Smooth muscle cell (in vitro differentiated cells): ENCODE measurements around the gene FAM228A. TPM values are rescaled to one million over a fixed set of nuclear protein-coding genes. Genes with fewer than 3 reads are reported as not detected.
"Not testable (repeated sequence)": the region's sequence is repeated elsewhere in the genome, so short reads cannot be mapped to it uniquely, and the experiment has no call there.

ENCODE experiments used
- DNase-seq: peaks from one replicate; lab custom pipeline; 2025; ENCODE audit not compliant: unreplicated experiment; lab: John Stamatoyannopoulos, UW
- H2AFZ ChIP-seq: fragments of 200-600 bp; sonication (generic); 2 replicates; pipeline ENCODE4 v1.6.0; 2016; ENCODE audit warnings: antibody characterized with exemption, low read depth, mild to moderate bottlenecking
- H3F3A ChIP-seq: fragments of 200-600 bp; sonication (generic); 2 replicates; pipeline ENCODE4 v1.6.0; 2017; ENCODE audit warnings: antibody characterized with exemption, low read depth
- H3K27ac ChIP-seq: fragments of 200-600 bp; sonication (generic); 2 replicates; pipeline ENCODE4 v1.5.1; 2016; ENCODE audit warnings: low read depth, mild to moderate bottlenecking
- H3K27me3 ChIP-seq: fragments of 200-600 bp; sonication (generic); 2 replicates; pipeline ENCODE4 v1.6.1; 2016; ENCODE audit warnings: low read depth, mild to moderate bottlenecking
- H3K36me3 ChIP-seq: fragments of 200-600 bp; sonication (generic); 2 replicates; pipeline ENCODE4 v1.5.1; 2016; ENCODE audit warnings: low read depth
- H3K4me1 ChIP-seq: fragments of 200-600 bp; sonication (generic); 2 replicates; pipeline ENCODE4 v1.5.1; 2016; ENCODE audit warnings: low read depth
- H3K4me2 ChIP-seq: fragments of 200-600 bp; sonication (generic); 2 replicates; pipeline ENCODE4 v1.6.0; 2016; ENCODE audit warnings: mild to moderate bottlenecking
- H3K4me3 ChIP-seq: fragments of 200-600 bp; sonication (generic); 2 replicates; pipeline ENCODE4 v1.5.1; 2016; ENCODE audit warnings: mild to moderate bottlenecking
- H3K79me2 ChIP-seq: fragments of 200-600 bp; sonication (generic); 2 replicates; pipeline ENCODE4 v1.6.0; 2016; ENCODE audit warnings: low read depth, mild to moderate bottlenecking
- H3K9ac ChIP-seq: fragments of 200-600 bp; sonication (generic); 2 replicates; pipeline ENCODE4 v1.6.0; 2016; ENCODE audit warnings: low read depth
- H3K9me3 ChIP-seq: fragments of 200-600 bp; sonication (generic); replicated peaks from 2 replicates; pipeline ENCODE4 v1.5.1; 2016; ENCODE audit warnings: low read depth
- H4K20me1 ChIP-seq: fragments of 200-600 bp; sonication (generic); 2 replicates; pipeline ENCODE4 v1.6.0; 2016; ENCODE audit warnings: low read depth
- CTCF ChIP-seq: fragments of 200-600 bp; sonication (generic); IDR thresholded peaks from 2 replicates; pipeline ENCODE4 v1.5.1; 2017; ENCODE audit warnings: borderline replicate concordance, mild to moderate bottlenecking, antibody characterized with exemption; ENCODE audit not compliant: insufficient read depth, poor library complexity, severe bottlenecking
- WGBS: methylation state at CpG from one replicate; pipeline ENCODE4 v1.1.7; 2016; ENCODE audit warnings: low lambda C conversion rate; 5-methylcytosine and 5-hydroxymethylcytosine counted together
- polyA plus RNA-seq: library from polyadenylated mRNA; unstranded; fragments of >200 nt; fragmentation: Nextera tagmentation; extraction: Ambion mirVana; gene quantifications from 2 replicates; pipeline ENCODE4 v1.2.1, GENCODE V29; 2016
- total RNA-seq: library from RNA; depleted of rRNA; stranded (reverse); fragments of >200 nt; gene quantifications from 2 replicates; pipeline ENCODE4 v1.2.3, GENCODE V29; 2014

FAM228A gene
- total and polyA plus RNA-seq, 2 experiments from 2014 or later: 0.57 TPM; not detected in 1

DNA sequence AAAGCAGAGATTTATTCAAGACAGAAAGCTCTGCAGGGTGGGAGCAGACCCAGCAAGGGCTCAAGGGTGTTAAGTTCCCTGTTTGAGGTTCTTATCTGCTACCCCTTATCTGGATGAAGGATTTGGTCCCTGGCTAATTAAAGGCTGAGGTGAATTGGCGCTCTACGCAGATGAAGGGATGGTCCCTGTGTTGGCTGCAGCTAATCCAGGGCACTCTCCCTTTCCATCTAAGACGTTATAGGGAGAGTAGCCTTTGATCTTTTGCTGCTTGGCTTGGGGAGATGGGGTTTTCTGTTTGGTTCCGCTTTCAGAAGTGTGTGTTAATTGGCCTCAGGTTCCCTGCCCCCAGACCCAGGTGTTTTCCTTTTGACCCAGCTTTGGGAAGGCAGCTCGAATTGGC, 17.0 kb downstream of the FAM228A start:
- 49% methylated on average over 5 of the region's 5 CpGs for WGBS
- Histone ChIP-seq H4K20me1 (no peaks in the 10 kb centered on the region), H3K4me2 (no peak overlapping the region), H3K79me2 (no peaks in the 10 kb centered on the region), H3K9ac (no peak overlapping the region), H3K36me3 (no peaks in the 10 kb centered on the region), H3F3A (no peaks in the 10 kb centered on the region), H2AFZ (no peak overlapping the region), H3K27ac (no peak overlapping the region), H3K4me3 (no peak overlapping the region), H3K27me3 (no peaks in the 10 kb centered on the region), H3K4me1 (no peaks in the 10 kb centered on the region), H3K9me3 (no peaks in the 10 kb centered on the region)
- no peak for TF ChIP-seq CTCF
- no peak for DNase-seq

GRCh38 chr2:24197213-24197612, 22.4 kb downstream of the FAM228A start:
- not testable (repeated sequence) for H3F3A ChIP-seq, H3K27ac ChIP-seq, H3K4me3 ChIP-seq, H3K9me3 ChIP-seq, H3K4me1 ChIP-seq, H2AFZ ChIP-seq, H3K4me2 ChIP-seq, H3K9ac ChIP-seq, H3K27me3 ChIP-seq, H3K36me3 ChIP-seq, H3K79me2 ChIP-seq, H4K20me1 ChIP-seq, DNase-seq
- WGBS: 86% methylated on average over 1 of the region's 1 CpG

DNA sequence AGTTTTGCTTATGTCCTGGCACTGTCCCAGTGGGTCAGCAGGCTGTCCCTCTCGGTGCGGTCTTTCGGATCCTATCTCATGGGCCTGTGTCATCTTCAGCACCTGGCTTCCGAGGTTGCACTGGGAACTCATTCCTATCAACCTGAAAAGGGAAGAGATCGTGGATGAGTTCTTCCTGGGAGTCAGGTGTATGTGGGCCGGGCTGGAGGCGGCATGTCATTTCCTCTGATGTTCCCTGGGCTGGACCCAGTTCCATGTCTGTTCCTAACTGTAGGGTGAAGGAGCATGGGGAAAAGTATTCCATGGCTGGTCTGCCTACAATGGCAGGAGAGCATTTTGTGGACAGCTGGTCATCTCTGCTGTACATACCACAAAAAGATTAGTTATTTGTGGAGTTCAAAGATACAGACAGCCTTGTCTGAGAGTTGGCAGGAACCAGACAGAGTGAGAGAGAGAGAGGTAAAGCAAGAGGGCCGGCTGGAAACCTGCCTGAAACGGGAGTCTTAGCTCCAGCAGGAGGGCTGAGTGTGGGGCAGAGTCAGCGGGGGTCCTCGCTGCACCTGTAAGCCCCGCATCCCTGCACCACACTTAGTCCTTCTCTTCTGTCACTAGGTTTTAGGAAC, 25.2 kb downstream of the FAM228A start:
- H3K9ac ChIP-seq: no peak overlapping the region
- no peak overlapping the region for H3K27ac ChIP-seq
- no peaks in the 10 kb centered on the region for H3K36me3 ChIP-seq
- no peaks in the 10 kb centered on the region for H3K27me3 ChIP-seq
- 90% methylated on average over 12 of the region's 12 CpGs for WGBS
- H3F3A ChIP-seq: no peaks in the 10 kb centered on the region
- no peaks in the 10 kb centered on the region for H3K9me3 ChIP-seq
- H3K4me2 ChIP-seq: no peak overlapping the region
- no peak overlapping the region for H3K4me3 ChIP-seq
- no peak for DNase-seq
- no peaks in the 10 kb centered on the region for H3K4me1 ChIP-seq
- no peaks in the 10 kb centered on the region for H3K79me2 ChIP-seq
- H2AFZ ChIP-seq: no peak overlapping the region
- H4K20me1 ChIP-seq: no peaks in the 10 kb centered on the region
- no peak for TF ChIP-seq CTCF

DNA sequence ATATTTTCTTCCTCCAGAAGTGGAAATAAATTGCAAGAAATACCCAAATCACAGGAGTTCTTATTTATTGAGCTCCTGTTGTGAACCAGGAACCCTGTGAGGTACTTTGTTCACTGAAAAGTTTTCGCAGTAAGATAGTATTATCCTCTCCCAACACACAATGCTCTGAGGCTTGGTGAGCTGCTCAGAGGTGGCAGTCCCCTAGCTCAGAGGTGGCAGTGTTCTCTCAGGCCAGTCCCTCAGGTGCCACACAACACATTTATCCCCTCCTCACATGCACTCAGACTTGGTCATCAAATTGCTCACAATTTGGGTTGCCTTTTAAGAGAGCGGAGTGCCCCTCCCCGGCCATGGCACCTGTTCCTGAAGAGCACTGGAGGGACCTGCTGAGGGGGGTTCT, 25.9 kb downstream of the FAM228A start:
- Histone ChIP-seq H3K9me3 (no peaks in the 10 kb centered on the region), H3K27ac (no peak overlapping the region), H3F3A (no peaks in the 10 kb centered on the region), H3K36me3 (no peaks in the 10 kb centered on the region), H3K79me2 (no peaks in the 10 kb centered on the region), H2AFZ (no peak overlapping the region), H3K4me2 (no peak overlapping the region), H4K20me1 (no peaks in the 10 kb centered on the region), H3K27me3 (no peaks in the 10 kb centered on the region), H3K4me1 (no peaks in the 10 kb centered on the region), H3K4me3 (no peak overlapping the region), H3K9ac (no peak overlapping the region)
- WGBS: 98% methylated on average over 3 of the region's 3 CpGs
- DNase-seq: no peak
- TF ChIP-seq CTCF: no peak
